ENCODE results near the gene PAX6.

Gene PAX6

DNA sequence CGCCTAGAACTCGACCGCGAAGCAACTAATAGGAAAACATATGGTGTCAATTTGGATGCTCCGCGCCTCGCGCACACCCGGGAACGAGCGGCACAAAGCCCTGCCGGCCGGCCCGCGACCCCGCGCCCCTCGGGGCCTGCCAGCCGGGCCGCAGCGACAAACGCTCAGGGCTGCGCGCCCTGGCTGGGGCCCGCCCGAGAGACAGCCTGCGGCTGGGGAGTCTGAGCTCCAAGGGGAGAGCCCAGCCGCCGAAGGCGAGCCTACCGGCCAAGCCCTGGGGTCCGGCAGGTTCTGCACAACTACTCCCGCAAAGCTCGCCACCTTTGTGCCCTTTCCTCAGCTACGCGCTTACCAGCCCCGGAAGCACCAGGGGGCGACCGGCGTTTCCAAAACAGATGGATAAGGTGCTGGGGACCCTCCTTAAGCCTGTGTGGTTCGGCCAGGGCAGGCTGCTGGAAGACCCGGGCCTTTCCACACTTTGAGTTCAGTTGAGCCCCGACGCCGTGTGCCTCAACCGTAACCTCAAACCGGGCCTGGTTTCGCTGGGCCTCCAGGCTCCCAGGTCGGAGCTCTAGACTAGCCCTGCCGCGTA lies 6.0 kb downstream of the PAX6 start:
- DNase-seq (ENCODE audit: low read depth) = no peak

DNA sequence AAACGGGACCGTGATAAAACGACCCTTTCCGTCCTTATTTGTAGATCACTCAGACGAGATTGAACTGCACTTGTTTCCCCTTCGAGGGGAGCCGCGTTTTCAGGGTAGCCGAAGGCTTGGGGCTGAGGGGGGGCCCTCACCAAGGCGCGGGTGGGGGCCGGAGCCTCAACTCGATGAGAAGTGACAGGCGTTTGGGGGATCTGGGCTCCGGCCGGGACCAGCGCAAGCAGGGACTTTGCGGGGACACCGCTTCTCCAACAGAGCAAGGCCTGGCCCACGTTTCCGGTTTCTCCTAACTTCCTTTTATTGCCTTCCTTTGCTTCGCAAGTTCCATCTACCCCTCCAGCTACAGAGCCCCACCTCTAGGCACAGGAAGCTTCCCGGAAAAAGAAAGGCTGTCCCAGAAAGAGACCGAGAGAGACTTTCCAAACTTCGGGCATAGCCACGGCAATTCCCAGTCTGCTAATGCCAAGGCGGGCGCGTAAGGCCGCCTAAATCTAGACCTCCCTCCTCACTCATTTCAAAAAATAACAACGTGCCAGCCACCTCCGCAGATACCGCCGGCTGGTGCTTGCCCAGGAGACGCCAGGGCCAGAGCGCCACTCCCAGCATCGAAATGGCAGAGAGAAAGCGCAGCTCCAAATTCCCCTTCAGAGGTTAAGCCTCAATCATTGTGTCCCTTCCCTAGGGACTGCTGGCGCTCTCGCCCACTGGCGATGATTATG lies 6.6 kb downstream of the PAX6 start:
- no peak overlapping the region; the same call in 1 of the 2 replicates for H3K4me3 ChIP-seq (ENCODE audit: low read depth, low read length)
- DNase-seq (ENCODE audit: low read depth) = no peak
- TF ChIP-seq, protein P1, sequence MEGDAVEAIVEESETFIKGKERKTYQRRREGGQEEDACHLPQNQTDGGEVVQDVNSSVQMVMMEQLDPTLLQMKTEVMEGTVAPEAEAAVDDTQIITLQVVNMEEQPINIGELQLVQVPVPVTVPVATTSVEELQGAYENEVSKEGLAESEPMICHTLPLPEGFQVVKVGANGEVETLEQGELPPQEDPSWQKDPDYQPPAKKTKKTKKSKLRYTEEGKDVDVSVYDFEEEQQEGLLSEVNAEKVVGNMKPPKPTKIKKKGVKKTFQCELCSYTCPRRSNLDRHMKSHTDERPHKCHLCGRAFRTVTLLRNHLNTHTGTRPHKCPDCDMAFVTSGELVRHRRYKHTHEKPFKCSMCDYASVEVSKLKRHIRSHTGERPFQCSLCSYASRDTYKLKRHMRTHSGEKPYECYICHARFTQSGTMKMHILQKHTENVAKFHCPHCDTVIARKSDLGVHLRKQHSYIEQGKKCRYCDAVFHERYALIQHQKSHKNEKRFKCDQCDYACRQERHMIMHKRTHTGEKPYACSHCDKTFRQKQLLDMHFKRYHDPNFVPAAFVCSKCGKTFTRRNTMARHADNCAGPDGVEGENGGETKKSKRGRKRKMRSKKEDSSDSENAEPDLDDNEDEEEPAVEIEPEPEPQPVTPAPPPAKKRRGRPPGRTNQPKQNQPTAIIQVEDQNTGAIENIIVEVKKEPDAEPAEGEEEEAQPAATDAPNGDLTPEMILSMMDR (IDR thresholded peaks at IDR 0.05; ENCODE audit: low read depth, low read length, missing control alignments) = no peak

More for the DNA sequence above, 6.0 kb downstream of the PAX6 start:
- TF ChIP-seq, protein P1 (IDR thresholded peaks at IDR 0.05; ENCODE audit: low read depth, low read length, missing control alignments) = no peak
- no peak overlapping the region for H3K4me3 ChIP-seq (ENCODE audit: low read depth, low read length)

DNA sequence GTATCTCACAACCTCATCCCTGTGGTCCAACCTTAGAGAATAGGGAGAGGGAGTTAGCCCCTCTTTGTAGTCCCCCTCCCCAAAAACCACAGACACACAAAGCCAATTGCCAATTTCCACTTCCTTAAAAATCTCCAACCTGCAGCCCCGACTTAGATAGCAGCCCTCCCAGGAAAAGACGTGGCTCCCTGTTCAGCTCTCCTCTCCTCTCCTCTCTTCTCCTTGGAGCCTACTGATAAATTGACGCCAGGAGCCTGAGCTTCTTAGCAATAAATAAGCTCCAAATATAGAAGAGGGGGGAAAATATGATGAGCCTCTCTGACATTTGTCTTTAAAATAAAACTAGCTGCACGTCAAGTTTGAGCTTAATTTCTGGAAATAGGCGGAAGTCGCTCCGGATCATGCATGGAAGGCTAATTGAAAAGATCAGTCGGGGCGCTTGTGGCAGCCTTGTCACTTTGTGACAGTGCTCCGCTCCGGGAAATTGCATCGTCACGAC lies 7.3 kb downstream of the PAX6 start:
- TF ChIP-seq, protein P1 (IDR thresholded peaks at IDR 0.05; ENCODE audit: low read depth, low read length, missing control alignments) = no peak
- DNase-seq (ENCODE audit: low read depth) = no peak
- H3K4me3 ChIP-seq (ENCODE audit: low read depth, low read length) = no peak overlapping the region

DNA sequence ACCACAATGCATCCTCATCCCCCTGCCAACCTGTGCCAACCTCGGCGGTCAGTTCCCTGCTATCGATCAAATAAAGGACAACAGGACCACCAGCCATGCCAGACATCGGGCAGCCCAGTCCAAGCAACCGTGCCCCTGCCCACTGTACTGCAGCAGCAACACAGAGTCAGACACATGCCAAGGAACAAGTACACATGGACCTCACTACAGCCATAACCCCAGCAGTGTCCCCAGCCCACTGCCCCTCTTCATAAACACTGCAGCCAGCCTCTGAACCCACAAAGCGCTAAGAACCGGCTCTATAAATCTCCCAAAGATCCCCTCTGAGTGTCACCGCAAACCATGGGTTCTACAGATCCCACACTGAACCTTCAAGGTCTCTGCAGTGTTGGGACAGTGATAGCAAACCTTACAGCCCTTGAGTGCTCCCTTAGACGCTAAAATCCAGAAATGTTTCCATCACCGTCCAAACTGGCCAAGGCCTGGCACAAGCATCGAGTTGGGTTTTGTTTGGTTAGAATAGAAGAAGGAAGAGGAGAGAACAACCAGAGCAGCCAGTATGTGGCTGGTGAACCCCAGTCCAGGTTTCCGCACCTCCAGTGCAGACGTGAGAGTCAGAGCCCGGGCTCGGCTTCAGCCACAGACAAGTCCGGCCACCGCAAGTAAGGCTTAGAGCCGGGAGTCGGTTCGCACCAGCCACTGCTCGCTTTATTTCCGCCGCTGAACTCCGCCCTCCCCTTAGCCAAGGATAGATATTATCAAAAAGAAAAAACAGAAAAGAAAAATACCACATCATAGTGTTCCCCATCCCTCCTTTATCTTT lies 7.9 kb downstream of the PAX6 start:
- no peak overlapping the region for H3K4me3 ChIP-seq (ENCODE audit: low read depth, low read length)
- TF ChIP-seq, protein P1 (IDR thresholded peaks at IDR 0.05; ENCODE audit: low read depth, low read length, missing control alignments) = no peak

DNA sequence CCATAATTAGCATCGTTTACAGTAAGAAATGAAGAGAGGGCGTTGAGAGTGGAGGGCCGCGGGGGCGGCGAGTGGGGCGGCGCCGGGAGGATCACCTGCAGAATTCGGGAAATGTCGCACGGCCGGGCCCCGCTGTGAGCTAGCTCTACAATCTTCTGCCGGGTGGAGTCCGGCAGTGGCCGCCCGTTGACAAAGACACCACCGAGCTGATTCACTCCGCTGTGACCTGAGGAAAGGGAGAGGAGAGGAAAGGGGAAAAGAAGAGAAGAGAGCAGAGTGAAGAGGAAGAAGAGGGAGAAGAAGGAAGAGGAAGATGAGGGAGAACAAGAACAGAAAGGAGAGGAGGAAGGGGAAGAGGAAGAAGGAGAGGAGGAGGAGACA lies 8.5 kb downstream of the PAX6 start:
- H3K4me3 ChIP-seq (ENCODE audit: low read depth, low read length) = no peak overlapping the region
- TF ChIP-seq, protein P1 (IDR thresholded peaks at IDR 0.05; ENCODE audit: low read depth, low read length, missing control alignments) = no peak
- no peak for DNase-seq (ENCODE audit: low read depth)

More for the DNA sequence above, 7.9 kb downstream of the PAX6 start:
- no peak for DNase-seq (ENCODE audit: low read depth)

DNA sequence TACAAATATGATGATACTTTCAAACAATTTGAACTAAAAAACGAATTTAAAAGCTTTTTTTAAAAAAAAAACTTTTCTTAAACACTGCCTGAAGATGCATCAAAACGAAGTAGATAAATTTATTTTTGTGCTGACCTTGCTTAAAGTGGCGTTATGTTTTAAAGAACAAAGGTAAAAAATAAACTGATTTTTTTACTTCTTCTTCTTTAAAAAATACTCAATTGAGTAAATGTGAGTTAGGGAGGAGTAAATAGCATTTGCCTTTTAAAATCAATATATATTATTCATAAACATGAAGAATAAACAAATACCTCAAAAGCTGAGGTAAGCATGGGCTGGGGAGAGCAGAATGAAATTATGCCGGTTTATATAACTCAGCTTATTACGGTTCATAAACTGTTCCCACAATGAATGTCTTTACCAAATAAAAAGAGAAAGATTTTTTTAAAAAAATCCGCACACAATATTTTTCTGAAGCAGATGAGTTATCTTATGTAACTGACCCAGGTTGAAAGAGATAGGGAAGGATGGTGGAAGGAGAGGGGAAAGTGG lies 9.0 kb downstream of the PAX6 start:
- TF ChIP-seq, protein P1 (IDR thresholded peaks at IDR 0.05; ENCODE audit: low read depth, low read length, missing control alignments) = no peak
- no peak overlapping the region for H3K4me3 ChIP-seq (ENCODE audit: low read depth, low read length)
- no peak for DNase-seq (ENCODE audit: low read depth)

All from GM12864 (cell line).